Loucy (cell line): Measurements from ENCODE around the gene ANO7.

ENCODE experiments used
- H2AFZ ChIP-seq: fragments of 200-600 bp; sonication (generic); 2 replicates; pipeline ENCODE4 v1.6.0; 2016; ENCODE audit warnings: antibody characterized with exemption, mild to moderate bottlenecking, low read length, moderate library complexity
- H3F3A ChIP-seq: fragments of 200-600 bp; 2 replicates; pipeline ENCODE4 v1.6.0; 2016; ENCODE audit warnings: antibody characterized with exemption, low read depth, mild to moderate bottlenecking
- H3K27me3 ChIP-seq: fragments of 200-600 bp; sonication (generic); 2 replicates; pipeline ENCODE4 v1.6.1; 2014; ENCODE audit warnings: low read length, mild to moderate bottlenecking; ENCODE audit not compliant: insufficient read depth, poor library complexity, severe bottlenecking
- H3K36me3 ChIP-seq: fragments of 200-600 bp; sonication (generic); 2 replicates; pipeline ENCODE4 v1.6.1; 2016; ENCODE audit warnings: low read length; ENCODE audit not compliant: insufficient read depth
- H3K4me1 ChIP-seq: fragments of 200-600 bp; sonication (generic); 2 replicates; pipeline ENCODE4 v1.5.1; 2014; ENCODE audit warnings: low read length, mild to moderate bottlenecking; ENCODE audit not compliant: insufficient read depth, poor library complexity, severe bottlenecking
- H3K4me2 ChIP-seq: fragments of 200-600 bp; sonication (generic); 2 replicates; pipeline ENCODE4 v1.6.0; 2014; ENCODE audit warnings: antibody characterized with exemption, low read length, low read depth, mild to moderate bottlenecking; ENCODE audit not compliant: poor library complexity, severe bottlenecking
- H3K4me3 ChIP-seq: fragments of 200-600 bp; sonication (generic); 2 replicates; pipeline ENCODE4 v1.5.1; 2014; ENCODE audit warnings: low read length, mild to moderate bottlenecking, mixed read lengths; ENCODE audit not compliant: poor library complexity, severe bottlenecking
- H3K79me2 ChIP-seq: fragments of 200-600 bp; sonication (generic); 2 replicates; pipeline ENCODE4 v1.6.1; 2014; ENCODE audit warnings: low read length; ENCODE audit not compliant: insufficient read depth
- H3K9ac ChIP-seq: fragments of 200-600 bp; sonication (generic); 2 replicates; pipeline ENCODE4 v1.6.0; 2014; ENCODE audit warnings: mild to moderate bottlenecking, low read depth, low read length, moderate library complexity; ENCODE audit not compliant: poor library complexity, severe bottlenecking
- H3K9me2 ChIP-seq: fragments of 200-600 bp; sonication (generic); replicated peaks from 2 replicates; pipeline ENCODE4 v1.6.1; 2016; ENCODE audit warnings: low read depth, low read length, mixed read lengths
- H3K9me3 ChIP-seq: fragments of 200-600 bp; sonication (generic); 2 replicates; pipeline ENCODE4 v1.6.1; 2014; ENCODE audit warnings: mild to moderate bottlenecking, antibody characterized with exemption, low read length, low read depth; ENCODE audit not compliant: insufficient read depth
- H4K20me1 ChIP-seq: fragments of 200-600 bp; sonication (generic); 2 replicates; pipeline ENCODE4 v1.6.0; 2014; ENCODE audit warnings: antibody characterized with exemption, low read length, mild to moderate bottlenecking; ENCODE audit not compliant: insufficient read depth, poor library complexity, severe bottlenecking
- EZH2phosphoT487 ChIP-seq: fragments of 200-600 bp; IDR thresholded peaks from 2 replicates; pipeline ENCODE4 v1.6.1; 2018; ENCODE audit warnings: antibody characterized with exemption, mild to moderate bottlenecking, moderate library complexity, borderline replicate concordance
- TF ChIP-seq, protein P1 (sequence below): fragments of 200-600 bp; sonication (generic); conservative IDR thresholded peaks from 2 replicates; pipeline ENCODE4 v1.5.1; 2014; ENCODE audit warnings: mild to moderate bottlenecking, antibody characterized with exemption, low read length

ANO7 gene

GRCh38 chr2:241219030-241219382 lies 30.5 kb downstream of the ANO7 start:
- Histone ChIP-seq H3K4me2 (no peak overlapping the region), H3K4me1 (no peaks in the 10 kb centered on the region), H2AFZ (no peak overlapping the region), H3F3A (no peaks in the 10 kb centered on the region), H3K9ac (no peak overlapping the region), H3K9me2 (no peaks in the 10 kb centered on the region), H3K9me3 (no peaks in the 10 kb centered on the region), H4K20me1 (no peaks in the 10 kb centered on the region), H3K27me3 (no peaks in the 10 kb centered on the region), H3K36me3 (no peaks in the 10 kb centered on the region), H3K4me3 (no peak overlapping the region), H3K79me2 (no peaks in the 10 kb centered on the region)
- TF ChIP-seq, protein P1, sequence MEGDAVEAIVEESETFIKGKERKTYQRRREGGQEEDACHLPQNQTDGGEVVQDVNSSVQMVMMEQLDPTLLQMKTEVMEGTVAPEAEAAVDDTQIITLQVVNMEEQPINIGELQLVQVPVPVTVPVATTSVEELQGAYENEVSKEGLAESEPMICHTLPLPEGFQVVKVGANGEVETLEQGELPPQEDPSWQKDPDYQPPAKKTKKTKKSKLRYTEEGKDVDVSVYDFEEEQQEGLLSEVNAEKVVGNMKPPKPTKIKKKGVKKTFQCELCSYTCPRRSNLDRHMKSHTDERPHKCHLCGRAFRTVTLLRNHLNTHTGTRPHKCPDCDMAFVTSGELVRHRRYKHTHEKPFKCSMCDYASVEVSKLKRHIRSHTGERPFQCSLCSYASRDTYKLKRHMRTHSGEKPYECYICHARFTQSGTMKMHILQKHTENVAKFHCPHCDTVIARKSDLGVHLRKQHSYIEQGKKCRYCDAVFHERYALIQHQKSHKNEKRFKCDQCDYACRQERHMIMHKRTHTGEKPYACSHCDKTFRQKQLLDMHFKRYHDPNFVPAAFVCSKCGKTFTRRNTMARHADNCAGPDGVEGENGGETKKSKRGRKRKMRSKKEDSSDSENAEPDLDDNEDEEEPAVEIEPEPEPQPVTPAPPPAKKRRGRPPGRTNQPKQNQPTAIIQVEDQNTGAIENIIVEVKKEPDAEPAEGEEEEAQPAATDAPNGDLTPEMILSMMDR: no peak; the same call in 1 of the 2 replicates
- no peak for TF ChIP-seq EZH2phosphoT487

- Histone ChIP-seq H3K79me2 (no peaks in the 10 kb centered on the region), H3K9ac (no peak overlapping the region), H3F3A (no peaks in the 10 kb centered on the region), H3K9me3 (no peaks in the 10 kb centered on the region), H3K4me2 (no peak overlapping the region), H2AFZ (no peak overlapping the region), H3K9me2 (no peaks in the 10 kb centered on the region), H3K4me1 (no peaks in the 10 kb centered on the region), H3K36me3 (no peaks in the 10 kb centered on the region), H3K4me3 (no peak overlapping the region), H4K20me1 (no peaks in the 10 kb centered on the region), H3K27me3 (no peaks in the 10 kb centered on the region)
- TF ChIP-seq, protein P1: no peak
- TF ChIP-seq EZH2phosphoT487: no peak
Observed at GRCh38 chr2:241219856-241220356, 31.4 kb downstream of the ANO7 start.

- H3K27me3 ChIP-seq: no peaks in the 10 kb centered on the region
- no peak overlapping the region for H3K4me3 ChIP-seq
- H3K9me2 ChIP-seq: no peaks in the 10 kb centered on the region
- no peaks in the 10 kb centered on the region for H3K4me1 ChIP-seq
- no peak overlapping the region for H2AFZ ChIP-seq
- no peaks in the 10 kb centered on the region for H3F3A ChIP-seq
- H3K4me2 ChIP-seq: no peak overlapping the region
- H3K36me3 ChIP-seq: peaks cover 9% of the 10 kb centered on the region; the same call in 1 of the 2 replicates
- TF ChIP-seq EZH2phosphoT487: no peak
- TF ChIP-seq, protein P1: no peak
- H3K9me3 ChIP-seq: no peaks in the 10 kb centered on the region
- H3K9ac ChIP-seq: no peak overlapping the region
- H3K79me2 ChIP-seq: no peaks in the 10 kb centered on the region
- H4K20me1 ChIP-seq: no peaks in the 10 kb centered on the region
Observed at GRCh38 chr2:241223211-241224017, 34.9 kb downstream of the ANO7 start.
